Upper lobe of left lung (tissue), 6 donors: ENCODE data around the gene DAPK1. TPM values are rescaled to one million over a fixed set of nuclear protein-coding genes. Genes with fewer than 3 reads are reported as not detected.

ENCODE experiments used
- ATAC-seq, 2 donors: fragments of 200-7000 bp; cut with Tn5 transposase; one replicate each; pipeline ENCODE4 v1.9.1; 2022; ENCODE audit warnings: mild to moderate bottlenecking in 2 of 2, moderate library complexity in 2 of 2; ENCODE audit not compliant: low FRiP score in 2 of 2
- DNase-seq, 2 donors: peaks; one replicate each; pipeline ENCODE4 v3.0.0-alpha.2; 2019 to 2020
- H3K27ac ChIP-seq, 4 donors: fragments of 200-600 bp; sonication (generic); one replicate each; pipeline ENCODE4 v1.5.1; 2016 to 2019
- H3K27me3 ChIP-seq, 4 donors: fragments of 200-600 bp; sonication (generic); one replicate each; pipeline ENCODE4 v1.5.1; 2017 to 2019
- H3K36me3 ChIP-seq, 4 donors: fragments of 200-600 bp; sonication (generic); one replicate each; pipeline ENCODE4 v1.5.1; 2016 to 2019
- H3K4me1 ChIP-seq, 4 donors: fragments of 200-600 bp; sonication (generic); one replicate each; pipeline ENCODE4 v1.5.1; 2018 to 2019
- H3K4me3 ChIP-seq, 4 donors: fragments of 200-600 bp; sonication (generic); one replicate each; pipeline ENCODE4 v1.5.1; 2017 to 2019; ENCODE audit warnings: mild to moderate bottlenecking in 2 of 4, moderate library complexity in 1 of 4
- H3K9me3 ChIP-seq, 4 donors: fragments of 200-600 bp; sonication (generic); one replicate each; pipeline ENCODE4 v1.5.1; 2018 to 2019
- CTCF ChIP-seq, 6 experiments: fragments of 450-650 bp in 4 of 6; fragments of 200-600 bp in 2 of 6; sonication (generic) in 2 of 6; IDR thresholded peaks; one replicate each; pipeline ENCODE4 v1.5.1; 2016 to 2019; ENCODE audit warnings: antibody characterized with exemption in 6 of 6
- EP300 ChIP-seq, 4 donors: sonication (generic); formaldehyde crosslinking; IDR thresholded peaks; one replicate each; pipeline ENCODE4 v1.5.1; 2017; ENCODE audit warnings: antibody characterized with exemption in 4 of 4, control low read depth in 2 of 4
- POLR2A ChIP-seq, 4 donors: fragments of 450-650 bp; IDR thresholded peaks; one replicate each; pipeline ENCODE4 v1.5.1; 2016 to 2017; ENCODE audit warnings: antibody characterized with exemption in 4 of 4, mild to moderate bottlenecking in 2 of 4
- POLR2AphosphoS5 ChIP-seq, 2 donors: sonication (generic); formaldehyde crosslinking; IDR thresholded peaks; one replicate each; pipeline ENCODE4 v1.5.1; 2017; ENCODE audit warnings: antibody characterized with exemption in 2 of 2
- WGBS, 2 donors: methylation state at CpG; one replicate each; pipeline ENCODE4 v1.1.5; 2017 to 2018; 5-methylcytosine and 5-hydroxymethylcytosine counted together
- total RNA-seq, 6 donors: library from RNA; depleted of rRNA in 4 of 6; stranded (reverse); fragments of >200 nt in 4 of 6; gene quantifications; one replicate each; pipeline versions ENCODE4 v1.1.0 to v1.2.1, GENCODE V29; 2016 to 2021
- donor health status: DM: no; HTN: no; CAD: no; lungs with moderate emphysema.
- donor health status: DM: no; HTN: yes; CAD: no; lungs with severe emphysema.

The DAPK1 gene
- total RNA-seq, 6 donors from 2014 or later = 125 to 334 (median 213) TPM

GRCh38 chr9:87541663-87542062 lies 44.0 kb downstream of the DAPK1 start:
- Histone ChIP-seq H3K4me1 (no peaks in the 10 kb centered on the region), H3K27me3 (no peaks in the 10 kb centered on the region), H3K4me3 (no peak overlapping the region), H3K36me3 (peaks cover 0 to 3% (median 0%) of the 10 kb centered on the region in 4 donors), H3K9me3 (no peaks in the 10 kb centered on the region), H3K27ac (no peak overlapping the region)
- WGBS, 2 donors = 81 to 83% methylated on average over 2 of the region's 2 CpGs
- ATAC-seq (no peak), DNase-seq (no peak)
- no peak for TF ChIP-seq POLR2A (IDR thresholded peaks at IDR 0.05)
- no peak for TF ChIP-seq CTCF (IDR thresholded peaks at IDR 0.05)
- TF ChIP-seq POLR2AphosphoS5 (IDR thresholded peaks at IDR 0.05) = no peak
- TF ChIP-seq EP300 (IDR thresholded peaks at IDR 0.05) = no peak

GRCh38 chr9:87542141-87542540 lies 44.5 kb downstream of the DAPK1 start:
- no peak for TF ChIP-seq POLR2A (IDR thresholded peaks at IDR 0.05)
- no peak for TF ChIP-seq CTCF (IDR thresholded peaks at IDR 0.05)
- no peak for TF ChIP-seq EP300 (IDR thresholded peaks at IDR 0.05)
- no peak for TF ChIP-seq POLR2AphosphoS5 (IDR thresholded peaks at IDR 0.05)
- WGBS, 2 donors = 48 to 75% methylated on average over 2 of the region's 2 CpGs
- Histone ChIP-seq H3K27ac (no peak overlapping the region), H3K27me3 (no peaks in the 10 kb centered on the region), H3K4me3 (no peak overlapping the region), H3K4me1 (no peaks in the 10 kb centered on the region), H3K36me3 (peaks cover 0 to 3% (median 0%) of the 10 kb centered on the region in 4 donors), H3K9me3 (no peaks in the 10 kb centered on the region)
- DNase-seq (no peak), ATAC-seq (no peak)

- TF ChIP-seq CTCF (IDR thresholded peaks at IDR 0.05) = no peak
- TF ChIP-seq POLR2AphosphoS5 (IDR thresholded peaks at IDR 0.05) = no peak
- TF ChIP-seq EP300 (IDR thresholded peaks at IDR 0.05) = no peak
- no peak for TF ChIP-seq POLR2A (IDR thresholded peaks at IDR 0.05)
- Histone ChIP-seq H3K27me3 (no peaks in the 10 kb centered on the region), H3K4me1 (no peaks in the 10 kb centered on the region), H3K27ac (no peak overlapping the region), H3K9me3 (no peaks in the 10 kb centered on the region), H3K4me3 (no peak overlapping the region), H3K36me3 (peaks cover 0 to 3% (median 0%) of the 10 kb centered on the region in 4 donors)
- ATAC-seq = no peak
- DNase-seq = no peak
These were observed 45.6 kb downstream of the DAPK1 start for GRCh38 chr9:87543251-87543650.

- TF ChIP-seq EP300 (IDR thresholded peaks at IDR 0.05) (no peak), POLR2AphosphoS5 (IDR thresholded peaks at IDR 0.05) (no peak), CTCF (IDR thresholded peaks at IDR 0.05) (no peak), POLR2A (IDR thresholded peaks at IDR 0.05) (no peak)
- H3K4me1 ChIP-seq = no peaks in the 10 kb centered on the region
- no peak for ATAC-seq
These were observed 48.2 kb downstream of the DAPK1 start for GRCh38 chr9:87545858-87546257.

GRCh38 chr9:87546704-87547103 lies 49.0 kb downstream of the DAPK1 start:
- Histone ChIP-seq H3K9me3 (no peaks in the 10 kb centered on the region), H3K4me1 (no peaks in the 10 kb centered on the region), H3K27me3 (no peaks in the 10 kb centered on the region), H3K36me3 (peaks cover 0 to 3% (median 0%) of the 10 kb centered on the region in 4 donors), H3K27ac (no peak overlapping the region), H3K4me3 (no peak overlapping the region)
- DNase-seq = no peak
- 69 to 77% methylated on average over 7 of the region's 7 CpGs for WGBS, 2 donors
- TF ChIP-seq CTCF (IDR thresholded peaks at IDR 0.05) = no peak
- TF ChIP-seq EP300 (IDR thresholded peaks at IDR 0.05) = no peak
- no peak for TF ChIP-seq POLR2AphosphoS5 (IDR thresholded peaks at IDR 0.05)
- TF ChIP-seq POLR2A (IDR thresholded peaks at IDR 0.05) = no peak
- no peak for ATAC-seq

More at GRCh38 chr9:87545858-87546257, 48.2 kb downstream of the DAPK1 start:
- no peak for DNase-seq
- Histone ChIP-seq H3K27me3 (no peaks in the 10 kb centered on the region), H3K27ac (no peak overlapping the region), H3K36me3 (peaks cover 0 to 3% (median 0%) of the 10 kb centered on the region in 4 donors), H3K4me3 (no peak overlapping the region), H3K9me3 (no peaks in the 10 kb centered on the region)
- WGBS, 2 donors = 87 to 94% methylated on average over 1 of the region's 1 CpG
